Medulla oblongata (tissue), 1 donor: Measurements from ENCODE around the gene SPINDOC.
A peak's percentile ranks its signal among the peaks of the same experiment; 100 is the strongest.

ENCODE experiments used
- DNase-seq: peaks from one replicate; pipeline ENCODE4 v3.0.0-alpha.2; 2015; ENCODE audit errors: extremely low spot score

SPINDOC gene

DNA sequence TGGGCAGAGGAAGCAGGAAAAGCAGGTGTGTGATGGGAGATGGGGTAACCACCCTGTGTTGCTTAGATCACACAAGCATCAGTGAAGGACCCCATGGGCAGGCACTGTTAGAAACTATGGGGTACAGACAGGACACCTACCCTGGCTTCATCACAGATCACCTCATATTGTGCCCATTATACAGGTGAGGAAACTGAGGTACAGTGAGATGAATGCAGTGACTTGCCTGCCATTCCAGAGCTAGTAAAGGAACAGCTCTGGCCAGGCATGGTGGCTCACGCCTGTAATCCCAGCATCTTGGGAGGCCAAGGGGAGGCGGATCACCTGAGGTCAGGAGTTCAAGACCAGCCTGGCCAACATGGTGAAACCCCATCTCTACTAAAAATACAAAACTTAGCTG is 19.8 kb downstream of the SPINDOC start:
- no peak for DNase-seq

DNA sequence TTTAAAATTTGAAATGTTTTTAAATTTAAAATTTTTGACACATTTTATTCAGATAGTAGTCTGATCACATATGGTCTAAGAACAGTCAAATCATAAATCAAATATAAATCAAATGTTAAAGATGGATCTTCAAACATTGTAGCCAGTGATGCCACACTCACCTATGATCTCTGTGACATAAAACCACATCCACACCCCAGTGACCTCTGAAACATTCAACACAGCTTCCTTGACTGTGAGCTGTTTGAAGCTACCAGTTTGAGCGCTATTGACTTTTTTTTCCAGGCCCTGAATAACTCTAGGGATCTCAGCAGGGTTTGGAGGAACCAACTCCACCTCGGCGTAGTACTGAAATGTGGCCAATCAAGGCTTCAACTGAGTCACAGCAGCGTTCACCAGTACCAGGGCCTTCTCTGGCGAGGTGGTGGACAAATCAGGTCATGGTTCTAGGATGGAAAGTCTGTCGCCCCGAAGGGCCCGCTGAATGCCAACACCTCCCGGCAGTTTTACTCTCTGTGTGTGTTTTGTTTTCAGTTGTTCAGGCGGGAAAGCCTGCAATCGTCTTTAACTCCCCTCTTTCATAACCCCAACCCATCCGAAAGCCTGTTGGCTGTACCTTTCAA is 21.4 kb downstream of the SPINDOC start:
- DNase-seq: no peak

- DNase-seq: no peak
Observed at GRCh38 chr11:63835158-63835545, 21.9 kb downstream of the SPINDOC start.

- DNase-seq: peak; percentile 93
Observed at GRCh38 chr11:63837027-63837688, 23.9 kb downstream of the SPINDOC start.

DNA sequence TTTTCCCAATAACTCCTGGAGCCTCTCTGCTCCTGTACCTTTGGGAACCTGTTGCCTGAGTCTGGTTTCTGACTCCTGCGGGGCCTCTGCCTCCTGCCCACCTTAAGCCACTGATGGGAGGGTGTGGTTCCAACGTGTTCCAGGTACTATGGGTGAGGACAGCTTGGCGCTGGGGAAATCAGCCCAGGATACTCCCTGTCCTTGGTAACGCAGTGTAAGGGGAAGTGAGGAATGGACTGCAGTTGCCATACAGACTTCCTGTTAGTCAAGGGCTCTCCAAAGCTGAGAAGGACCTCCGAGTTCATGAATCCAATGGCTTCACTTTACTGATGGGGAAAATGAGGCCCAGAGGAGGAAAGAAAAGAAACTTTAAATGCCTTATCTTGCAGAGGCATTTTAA is 24.5 kb downstream of the SPINDOC start:
- DNase-seq: peak; percentile 46

DNA sequence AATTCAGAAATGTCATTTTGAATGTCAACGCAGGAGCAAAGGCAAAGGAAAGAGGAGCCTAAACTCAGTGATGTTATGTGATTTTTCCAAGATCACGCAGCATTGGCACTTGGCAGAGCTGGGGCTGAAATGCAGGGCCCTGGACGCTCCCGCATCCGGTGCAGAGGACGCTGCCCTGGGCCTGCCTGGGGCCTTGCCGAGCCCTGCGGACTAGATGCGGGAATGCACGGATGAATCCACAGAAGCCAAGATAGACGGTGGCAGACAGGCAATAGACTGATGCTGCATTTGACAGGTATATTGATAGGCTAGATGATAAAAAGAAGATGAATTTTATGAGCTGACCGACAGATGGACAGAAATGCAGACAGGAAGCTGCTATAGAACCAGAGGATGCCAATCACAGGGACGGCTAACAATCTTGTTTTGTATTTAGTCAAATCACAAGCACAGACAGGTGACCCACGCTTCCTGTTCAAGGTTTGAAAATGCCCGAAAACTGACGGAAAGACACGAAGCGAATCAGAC is 25.0 kb downstream of the SPINDOC start:
- no peak for DNase-seq

- peak; percentile 99 for DNase-seq
Observed at GRCh38 chr11:63838678-63839507, 25.6 kb downstream of the SPINDOC start, which contains the start of gene MARK2. Gene MARK2, plus strand, starts transcription at chr11:63839110. Its CDS starts 397 bp downstream, at chr11:63839507.

DNA sequence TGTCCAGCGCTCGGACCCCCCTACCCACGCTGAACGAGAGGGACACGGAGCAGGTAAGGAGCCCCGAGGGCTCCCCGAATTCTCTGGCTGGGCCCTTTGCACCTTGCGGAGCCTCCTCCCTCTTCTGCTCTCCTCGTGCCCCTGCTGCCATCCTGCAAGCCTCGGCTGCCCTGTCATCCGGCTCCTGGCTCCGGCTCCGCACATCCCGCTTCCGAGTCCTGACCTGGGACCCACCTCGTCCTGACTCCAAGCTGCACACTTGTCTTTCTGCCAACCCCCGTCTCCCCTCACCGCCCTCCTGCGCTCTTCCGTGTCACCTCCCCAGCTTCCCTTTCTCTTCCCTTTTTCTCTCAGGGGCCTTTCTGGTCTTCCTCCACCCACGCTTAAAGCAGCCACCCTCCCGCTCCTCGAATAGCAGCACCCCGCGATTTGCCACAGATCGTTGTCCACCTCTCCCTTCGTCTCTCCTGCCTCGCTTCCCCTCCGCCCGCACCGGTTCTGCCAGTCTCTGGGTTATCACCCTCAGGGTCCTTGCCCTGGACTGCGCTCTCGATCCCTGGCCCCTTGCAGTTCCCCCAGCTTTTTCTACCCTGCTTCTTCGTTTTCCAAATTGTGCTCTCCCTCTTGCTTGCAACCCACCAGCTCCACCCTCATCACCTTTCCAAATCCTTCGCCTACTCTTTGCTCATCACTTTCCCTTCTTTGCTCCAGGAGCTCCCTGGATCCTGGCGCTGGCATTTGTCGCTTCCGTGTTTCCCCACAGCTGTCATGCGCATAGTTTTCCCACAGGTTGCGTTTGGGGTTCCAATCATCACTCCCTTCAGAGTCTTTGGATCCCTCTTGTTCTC is 26.5 kb downstream of the SPINDOC start:
- peak; percentile 52 for DNase-seq

- DNase-seq: peak; percentile 52
Observed at GRCh38 chr11:63840356-63841060, 27.3 kb downstream of the SPINDOC start.

DNA sequence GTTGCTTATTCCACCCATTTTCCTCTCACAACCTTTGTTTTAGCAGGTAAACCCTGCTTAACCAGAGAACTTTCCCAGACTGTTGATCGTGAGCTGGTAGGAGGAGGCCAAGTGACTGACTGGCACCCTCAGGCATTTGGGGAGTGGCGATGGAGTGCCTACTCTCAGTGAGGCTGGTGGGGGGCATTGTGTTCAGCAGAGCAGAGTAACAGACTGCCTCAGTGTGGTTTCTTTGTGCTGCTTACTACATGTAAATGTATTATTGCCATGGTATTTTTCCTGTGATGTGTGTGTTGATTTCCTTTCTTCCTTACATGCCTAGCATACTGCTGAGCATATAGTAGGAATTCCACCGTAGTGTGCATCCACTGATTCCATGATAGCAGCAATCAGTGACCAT is 28.3 kb downstream of the SPINDOC start:
- peak; percentile 63 for DNase-seq

- peak; percentile 66 for DNase-seq
Observed at GRCh38 chr11:63843041-63843440, 29.8 kb downstream of the SPINDOC start.

DNA sequence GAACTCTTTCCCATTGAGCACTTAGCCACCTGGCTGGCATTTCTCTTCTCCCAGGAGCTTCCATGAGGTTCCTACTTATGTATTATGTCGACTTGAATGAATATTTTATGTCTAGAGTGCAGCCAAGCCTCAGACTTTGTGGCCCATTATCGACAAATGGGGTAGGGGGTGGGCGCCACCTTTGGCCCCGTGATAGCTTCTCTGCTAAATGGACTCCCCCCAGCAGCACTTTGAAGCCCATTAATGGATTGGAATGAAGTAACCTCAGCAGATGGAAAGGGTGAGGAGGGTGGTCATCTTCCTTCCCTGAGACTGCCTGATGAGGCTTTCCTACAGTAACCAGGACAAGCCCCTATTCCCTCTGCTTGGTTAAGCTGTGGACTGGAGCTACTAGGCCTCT is 31.6 kb downstream of the SPINDOC start:
- no peak for DNase-seq

DNA sequence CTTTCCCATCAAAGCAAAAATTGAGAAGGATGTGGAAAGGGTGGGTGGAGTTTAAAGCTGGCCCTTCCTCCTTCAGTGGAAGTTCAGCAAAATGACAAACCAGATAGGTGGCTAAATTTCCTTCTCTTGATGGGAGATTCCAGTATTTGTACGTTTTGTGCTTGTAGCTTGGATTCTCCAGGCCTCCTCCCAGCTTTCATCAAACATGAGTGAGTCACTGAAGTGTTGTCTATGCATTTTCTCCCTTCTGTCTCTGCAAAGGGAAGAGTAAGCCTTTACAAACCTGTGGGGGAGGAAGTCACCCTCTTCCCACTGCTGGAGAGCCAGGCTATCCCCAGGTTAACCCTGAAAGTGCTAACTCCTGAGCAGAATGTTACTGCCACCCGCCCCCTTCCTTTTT is 32.0 kb downstream of the SPINDOC start:
- DNase-seq: no peak

- no peak for DNase-seq
Observed at GRCh38 chr11:63845911-63846310, 32.7 kb downstream of the SPINDOC start.

DNA sequence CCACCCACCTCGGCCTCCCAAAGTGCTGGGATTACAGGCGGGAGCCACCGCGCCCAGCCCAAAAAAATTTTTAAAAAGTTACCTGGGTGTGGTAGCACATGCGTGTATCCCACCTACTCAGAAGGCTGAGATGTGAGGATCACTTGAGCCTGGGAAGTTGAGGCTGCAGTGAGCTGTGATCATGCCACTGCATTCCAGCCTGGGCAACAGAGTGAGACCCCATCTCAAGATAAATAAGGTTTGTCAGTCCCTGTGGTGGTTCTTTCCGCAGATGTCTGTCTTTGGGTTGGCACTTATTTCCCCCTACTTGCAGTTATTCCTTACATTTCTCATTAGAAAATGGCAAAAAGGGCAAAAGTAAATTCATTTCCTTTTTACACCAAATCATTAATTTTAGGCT is 33.6 kb downstream of the SPINDOC start:
- DNase-seq: no peak

- DNase-seq: peak; percentile 64
Observed at GRCh38 chr11:63847363-63847762, 34.1 kb downstream of the SPINDOC start.

DNA sequence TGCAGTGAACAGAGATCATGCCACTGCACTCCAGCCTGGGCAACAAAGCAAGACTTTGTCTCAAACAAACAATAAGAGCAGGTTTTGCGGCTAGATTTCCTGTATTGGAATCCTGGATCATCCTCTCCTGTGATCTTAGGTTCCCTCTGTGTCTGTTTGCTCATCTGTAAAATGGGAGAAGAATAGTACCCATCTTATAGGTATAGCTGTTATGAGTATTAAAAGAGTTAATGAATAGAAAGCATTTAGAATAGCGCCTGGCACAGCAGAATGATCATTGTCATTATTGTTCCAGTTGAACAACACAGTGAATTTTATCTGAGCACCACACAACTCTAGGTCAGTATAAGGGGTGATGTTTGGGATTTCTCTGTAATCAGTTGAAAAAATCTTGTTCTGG is 36.4 kb downstream of the SPINDOC start:
- no peak for DNase-seq

DNA sequence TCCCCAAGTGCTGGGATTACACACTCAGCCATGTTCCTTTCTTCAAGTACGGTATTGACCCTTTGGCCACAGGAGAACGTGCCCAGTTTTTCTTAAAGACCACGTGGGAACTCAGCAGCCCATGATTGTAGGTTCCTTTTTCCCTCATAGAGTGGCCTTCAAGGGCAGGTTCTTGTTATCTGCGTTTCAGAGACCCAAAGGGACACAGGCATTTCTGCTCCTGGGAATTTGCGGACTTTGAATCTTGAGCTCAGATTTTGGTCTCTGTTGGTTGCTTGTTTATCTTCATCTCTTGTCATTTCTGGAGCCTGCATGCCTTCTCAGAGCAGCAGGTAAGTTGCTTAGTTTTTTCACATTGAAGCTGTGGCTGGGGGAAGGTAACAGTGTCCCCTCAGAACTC is 37.7 kb downstream of the SPINDOC start:
- DNase-seq: no peak

DNA sequence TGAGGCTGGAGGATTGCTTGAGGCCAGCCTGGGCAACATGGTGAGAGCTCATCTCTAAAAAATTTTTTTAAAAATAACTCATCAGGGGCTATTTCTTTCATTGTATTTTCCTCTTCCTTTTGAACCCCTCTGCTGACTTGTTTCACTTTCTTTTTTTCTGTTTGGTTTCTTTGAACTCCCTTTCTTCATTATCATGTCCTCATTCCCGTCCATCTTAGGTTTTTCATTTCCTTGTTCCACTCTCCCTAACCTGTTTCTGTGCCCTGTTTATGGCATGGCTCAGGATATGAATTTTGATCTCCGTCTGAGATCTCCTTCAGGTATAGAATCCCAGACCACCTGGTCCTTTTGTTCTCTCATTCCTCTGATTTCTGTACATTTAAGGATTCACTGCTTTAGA is 38.1 kb downstream of the SPINDOC start:
- DNase-seq: no peak

GRCh38 chr11:63853476-63853875 is 40.2 kb downstream of the SPINDOC start:
- no peak for DNase-seq

- DNase-seq: no peak
Observed at GRCh38 chr11:63854696-63855095, 41.4 kb downstream of the SPINDOC start.
